ENCODE data around the gene SLC18B1. TPM values are rescaled to one million over a fixed set of nuclear protein-coding genes. Genes with fewer than 3 reads are reported as not detected.
A peak's percentile ranks its signal among the peaks of the same experiment; 100 is the strongest.

SLC18B1 gene
- total RNA-seq (2014; rRNA removed; shearing (Covaris generic)) (5.0 and 6.0 TPM in 2 replicates), total RNA-seq (2022) (5.8 and 7.5 TPM in 2 replicates), Bru-seq, nascent RNA (percentile 47 among the genes with signal in this experiment), BruChase-seq, experiment 1, labeled RNA remaining after a 6-hour chase (percentile 51 among the genes with signal in this experiment), BruChase-seq, experiment 2, labeled RNA remaining after a 2-hour chase (percentile 49 among the genes with signal in this experiment)
- long read RNA-seq, transcript SLC18B1-201 (14 exons, 2,368 nt), result major isoform, 9 of 16 reads
- long read RNA-seq, partial matches to known transcripts, result 1 of 16 reads
- long read RNA-seq, other reads (novel, unspliced or antisense), result 6 of 16 reads

GRCh38 chr6:132797951-132798868 is at the start of gene SLC18B1:
Gene SLC18B1 (minus strand): TSS chr6:132798637. CDS start chr6:132798456, 181 bp downstream.
- peaks cover 7% of the 10 kb centered on the region for H3K4me1 ChIP-seq (ENCODE audit: insufficient read depth, low read length, poor library complexity, severe bottlenecking)
- H3K79me2 ChIP-seq (ENCODE audit: insufficient read depth, low read depth, low read length), result no peaks in the 10 kb centered on the region
- CTCF ChIA-PET (ENCODE audit: unreplicated experiment), result interaction anchor here (0.8 to 1.6 kb wide), 3 partner anchors 14 to 518 kb away, joined by 3 to 6 read pairs (median 4); no protein-coding TSS in a partner anchor
- DNase-seq (ENCODE audit: low spot score), result peak; percentile 54
- TSS peak; percentile 64 for BruUV-seq (replicated peaks)
- H3K4me2 ChIP-seq (ENCODE audit: low read length), result no peak within 1 kb of the TSS
- H3K27ac ChIP-seq (ENCODE audit: low read depth, low read length, poor library complexity, severe bottlenecking), result no peak within 1 kb of the TSS
- no peak within 1 kb of the TSS; the same call in 1 of the 2 replicates for H2AFZ ChIP-seq (ENCODE audit: low read length)
- H3K9me3 ChIP-seq (ENCODE audit: low read length), result no peaks in the 10 kb centered on the region
- H4K20me1 ChIP-seq (ENCODE audit: insufficient read depth, low read length), result no peaks in the 10 kb centered on the region
- H3K9me2 ChIP-seq (ENCODE audit: insufficient read depth, low read length), result no peaks in the 10 kb centered on the region
- POLR2A ChIA-PET, result interaction anchor here (0.6 to 2.8 kb wide), 18 partner anchors 11 to 518 kb away, joined by 3 to 36 read pairs (median 5); partner anchors contain the start of genes RPS12 and STX7
- H3K4me3 ChIP-seq (ENCODE audit: low read depth, low read length, poor library complexity, severe bottlenecking), result no peak within 1 kb of the TSS
- H3K36me3 ChIP-seq (ENCODE audit: insufficient read depth, low read length), result no peaks in the 10 kb centered on the region
- intact Hi-C loops (cut with micrococcal nuclease; ENCODE audit: unreplicated experiment), result loop anchor here (2.0 kb wide), 2 partner anchors 41 to 285 kb away; partner anchors contain the start of genes STX7 and VNN2
- TF ChIP-seq, protein P1, sequence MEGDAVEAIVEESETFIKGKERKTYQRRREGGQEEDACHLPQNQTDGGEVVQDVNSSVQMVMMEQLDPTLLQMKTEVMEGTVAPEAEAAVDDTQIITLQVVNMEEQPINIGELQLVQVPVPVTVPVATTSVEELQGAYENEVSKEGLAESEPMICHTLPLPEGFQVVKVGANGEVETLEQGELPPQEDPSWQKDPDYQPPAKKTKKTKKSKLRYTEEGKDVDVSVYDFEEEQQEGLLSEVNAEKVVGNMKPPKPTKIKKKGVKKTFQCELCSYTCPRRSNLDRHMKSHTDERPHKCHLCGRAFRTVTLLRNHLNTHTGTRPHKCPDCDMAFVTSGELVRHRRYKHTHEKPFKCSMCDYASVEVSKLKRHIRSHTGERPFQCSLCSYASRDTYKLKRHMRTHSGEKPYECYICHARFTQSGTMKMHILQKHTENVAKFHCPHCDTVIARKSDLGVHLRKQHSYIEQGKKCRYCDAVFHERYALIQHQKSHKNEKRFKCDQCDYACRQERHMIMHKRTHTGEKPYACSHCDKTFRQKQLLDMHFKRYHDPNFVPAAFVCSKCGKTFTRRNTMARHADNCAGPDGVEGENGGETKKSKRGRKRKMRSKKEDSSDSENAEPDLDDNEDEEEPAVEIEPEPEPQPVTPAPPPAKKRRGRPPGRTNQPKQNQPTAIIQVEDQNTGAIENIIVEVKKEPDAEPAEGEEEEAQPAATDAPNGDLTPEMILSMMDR (conservative IDR thresholded peaks at IDR 0.05; ENCODE audit: low read length), result no peak
- no peak for TF ChIP-seq EZH2phosphoT487 (IDR thresholded peaks at IDR 0.05; ENCODE audit: borderline replicate concordance, low read depth, low read length)

GRCh38 chr6:132843316-132844035 is 45.0 kb upstream of the SLC18B1 start:
- intact Hi-C loops (cut with micrococcal nuclease; ENCODE audit: unreplicated experiment), result no loop called here
- no peak overlapping the region for H3K4me3 ChIP-seq (ENCODE audit: low read depth, low read length, poor library complexity, severe bottlenecking)
- ChIA-PET POLR2A (interaction anchor here (0.6 to 1.9 kb wide), 2 partner anchors 12 to 374 kb away, joined by 3 to 6 read pairs; no protein-coding TSS in a partner anchor), CTCF (ENCODE audit: unreplicated experiment) (no interaction called here)
- BruUV-seq (replicated peaks), result no TSS peak
- no peak overlapping the region for H3K27ac ChIP-seq (ENCODE audit: low read depth, low read length, poor library complexity, severe bottlenecking)
- H3K9me2 ChIP-seq (ENCODE audit: insufficient read depth, low read length), result no peaks in the 10 kb centered on the region
- H3K4me2 ChIP-seq (ENCODE audit: low read length), result no peak overlapping the region
- H3K9me3 ChIP-seq (ENCODE audit: low read length), result no peaks in the 10 kb centered on the region
- H3K36me3 ChIP-seq (ENCODE audit: insufficient read depth, low read length), result no peaks in the 10 kb centered on the region
- no peak for DNase-seq (ENCODE audit: low spot score)
- H3K4me1 ChIP-seq (ENCODE audit: insufficient read depth, low read length, poor library complexity, severe bottlenecking), result no peaks in the 10 kb centered on the region
- TF ChIP-seq, protein P1 (conservative IDR thresholded peaks at IDR 0.05; ENCODE audit: low read length), result no peak
- no peak for TF ChIP-seq EZH2phosphoT487 (IDR thresholded peaks at IDR 0.05; ENCODE audit: borderline replicate concordance, low read depth, low read length)
- H2AFZ ChIP-seq (ENCODE audit: low read length), result no peak overlapping the region
- H3K79me2 ChIP-seq (ENCODE audit: insufficient read depth, low read depth, low read length), result no peaks in the 10 kb centered on the region
- H4K20me1 ChIP-seq (ENCODE audit: insufficient read depth, low read length), result no peaks in the 10 kb centered on the region
